Fibroblast of lung (primary cell): ENCODE data around the gene THOP1.

ENCODE experiments used
- EZH2 ChIP-seq: IDR thresholded peaks from 2 replicates; pipeline ENCODE4 v1.5.1; 2012; ENCODE audit warnings: low read length, control low read depth, mild to moderate bottlenecking; ENCODE audit errors: missing control alignments
- TF ChIP-seq, protein P1 (sequence below), 2 donors: IDR thresholded peaks in 1 of 2; conservative IDR thresholded peaks in 1 of 2; 1 replicate in 1 of 2; 2 replicates in 1 of 2; pipeline ENCODE4 v1.5.1; 2011 to 2012; ENCODE audit warnings: low read length in 2 of 2, control low read depth in 1 of 2, inconsistent platforms in 1 of 2, low read depth in 1 of 2, mild to moderate bottlenecking in 1 of 2

DNA sequence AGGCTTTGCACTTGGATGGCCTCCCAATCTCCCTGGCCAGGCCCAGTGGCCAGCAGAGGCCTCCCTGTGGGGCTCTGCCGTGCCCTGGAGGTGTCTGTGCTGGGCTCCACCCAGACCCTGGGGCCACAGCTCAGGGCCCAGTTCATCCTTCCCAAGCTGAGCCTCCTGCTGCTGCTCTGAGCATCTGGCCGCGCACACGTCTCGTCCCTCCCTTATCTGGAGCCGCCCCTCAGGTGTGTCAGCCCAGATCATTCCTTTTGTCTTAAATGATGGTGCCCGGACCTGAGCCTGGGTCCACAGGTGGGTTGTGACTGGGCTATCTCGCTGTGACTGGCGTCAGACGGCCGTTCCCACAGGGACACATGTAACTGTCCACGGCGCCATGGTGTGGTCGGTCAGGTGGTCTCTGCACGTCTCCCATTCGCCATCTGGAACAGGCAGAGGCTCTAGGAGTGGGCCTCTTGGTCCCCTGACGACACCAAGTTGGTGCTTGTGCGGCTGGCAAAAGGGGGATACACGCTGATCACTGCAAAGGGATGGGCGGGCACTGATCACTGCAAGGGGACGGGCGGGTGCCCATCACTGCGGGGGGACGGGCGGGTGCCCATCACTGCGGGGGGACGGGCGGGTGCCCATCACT is 20.1 kb downstream of the THOP1 start:
- TF ChIP-seq, protein P1, sequence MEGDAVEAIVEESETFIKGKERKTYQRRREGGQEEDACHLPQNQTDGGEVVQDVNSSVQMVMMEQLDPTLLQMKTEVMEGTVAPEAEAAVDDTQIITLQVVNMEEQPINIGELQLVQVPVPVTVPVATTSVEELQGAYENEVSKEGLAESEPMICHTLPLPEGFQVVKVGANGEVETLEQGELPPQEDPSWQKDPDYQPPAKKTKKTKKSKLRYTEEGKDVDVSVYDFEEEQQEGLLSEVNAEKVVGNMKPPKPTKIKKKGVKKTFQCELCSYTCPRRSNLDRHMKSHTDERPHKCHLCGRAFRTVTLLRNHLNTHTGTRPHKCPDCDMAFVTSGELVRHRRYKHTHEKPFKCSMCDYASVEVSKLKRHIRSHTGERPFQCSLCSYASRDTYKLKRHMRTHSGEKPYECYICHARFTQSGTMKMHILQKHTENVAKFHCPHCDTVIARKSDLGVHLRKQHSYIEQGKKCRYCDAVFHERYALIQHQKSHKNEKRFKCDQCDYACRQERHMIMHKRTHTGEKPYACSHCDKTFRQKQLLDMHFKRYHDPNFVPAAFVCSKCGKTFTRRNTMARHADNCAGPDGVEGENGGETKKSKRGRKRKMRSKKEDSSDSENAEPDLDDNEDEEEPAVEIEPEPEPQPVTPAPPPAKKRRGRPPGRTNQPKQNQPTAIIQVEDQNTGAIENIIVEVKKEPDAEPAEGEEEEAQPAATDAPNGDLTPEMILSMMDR (conservative IDR thresholded peaks at IDR 0.05 in 1 of 2, IDR thresholded peaks at IDR 0.05 in 1 of 2; ENCODE audit: low read depth in 1 of 2, low read length in 2 of 2) = no peak
- no peak for TF ChIP-seq EZH2
